Hematopoietic multipotent progenitor cell treated with erythropoietin and hydrocortisone succinate and interleukin-3 and kit ligand, for 6 days (in vitro differentiated cells): ENCODE data around the gene STRBP.
"Not testable (repeated sequence)": the region's sequence is repeated elsewhere in the genome, so short reads cannot be mapped to it uniquely, and the experiment has no call there.

Experiments used
- DNase-seq: peaks from one replicate; pipeline ENCODE4 v3.0.0-alpha.2; 2015

Gene STRBP

GRCh38 chr9:123268465-123269259, at the start of gene STRBP:
Gene STRBP, minus strand, starts transcription at chr9:123268586. Its CDS starts 84,452 bp downstream, at chr9:123184134.
- peak; percentile 93 for DNase-seq

- peak; percentile 65 for DNase-seq
These were observed 47.8 kb upstream of the STRBP start for GRCh38 chr9:123316053-123316718.

GRCh38 chr9:123315635-123316034, 47.2 kb upstream of the STRBP start:
- DNase-seq: no peak

- no peak for DNase-seq
These were observed 46.2 kb upstream of the STRBP start for GRCh38 chr9:123314617-123315016.

GRCh38 chr9:123312306-123312877, 44.0 kb upstream of the STRBP start:
- DNase-seq: no peak

GRCh38 chr9:123311250-123311752, 42.9 kb upstream of the STRBP start:
- DNase-seq: no peak

GRCh38 chr9:123310551-123311249, 42.3 kb upstream of the STRBP start:
- no peak for DNase-seq

- DNase-seq: no peak
These were observed 41.2 kb upstream of the STRBP start for GRCh38 chr9:123309611-123310010.

- DNase-seq: peak; percentile 57
These were observed 37.5 kb upstream of the STRBP start for GRCh38 chr9:123305879-123306278.

- no peak for DNase-seq
These were observed 35.9 kb upstream of the STRBP start for GRCh38 chr9:123304340-123304691.

GRCh38 chr9:123302348-123303214, 34.2 kb upstream of the STRBP start:
- DNase-seq: no peak

GRCh38 chr9:123301936-123302335, 33.5 kb upstream of the STRBP start:
- DNase-seq: not testable (repeated sequence)

- no peak for DNase-seq
These were observed 32.2 kb upstream of the STRBP start for GRCh38 chr9:123300554-123300953.

GRCh38 chr9:123299558-123300126, 31.3 kb upstream of the STRBP start:
- peak; percentile 48 for DNase-seq

GRCh38 chr9:123296174-123296573, 27.8 kb upstream of the STRBP start:
- DNase-seq: no peak

- peak; percentile 59 for DNase-seq
These were observed 23.4 kb upstream of the STRBP start for GRCh38 chr9:123291736-123292135.

GRCh38 chr9:123290764-123291163, 22.4 kb upstream of the STRBP start:
- DNase-seq: no peak

GRCh38 chr9:123287639-123288038, 19.3 kb upstream of the STRBP start:
- no peak for DNase-seq

- DNase-seq: no peak
These were observed 17.9 kb upstream of the STRBP start for GRCh38 chr9:123286324-123286723.

GRCh38 chr9:123284656-123285055, 16.3 kb upstream of the STRBP start:
- DNase-seq: no peak

- no peak for DNase-seq
These were observed 15.1 kb upstream of the STRBP start for GRCh38 chr9:123283455-123283854.

GRCh38 chr9:123283048-123283408, 14.6 kb upstream of the STRBP start:
- no peak for DNase-seq
